ENCODE measurements around the gene EFHC1. TPM values are rescaled to one million over a fixed set of nuclear protein-coding genes. Genes with fewer than 3 reads are reported as not detected.

The EFHC1 gene
- total and polyA plus RNA-seq, 2 of the 13 experiments (the other 11 are each of a cell fraction or from before 2014, with no cell fraction given), result 23.4 to 29.5 TPM

- Histone ChIP-seq H3K4me1 (ENCODE audit: insufficient read depth, low read length) (peaks cover 23% of the 10 kb centered on the region), H3K4me2 (ENCODE audit: low read depth, low read length) (no peak overlapping the region), H2AFZ (ENCODE audit: low read length) (no peak overlapping the region), H3K27me3 (ENCODE audit: control insufficient read depth in 1 of 2, insufficient read depth in 2 of 2, low read length in 2 of 2) (no peaks in the 10 kb centered on the region), H3K4me3 (replicated peaks in 1 of 3; ENCODE audit: insufficient read depth in 1 of 3, low read depth in 2 of 3, low read length in 3 of 3) (no peak overlapping the region), H3K9ac (ENCODE audit: insufficient read depth, low read depth, low read length) (no peak overlapping the region), H3K9me3 (ENCODE audit: low read length) (no peaks in the 10 kb centered on the region), H4K20me1 (ENCODE audit: insufficient read depth, low read length) (peaks cover 11% of the 10 kb centered on the region), H3K27ac (ENCODE audit: extremely low read length, insufficient read depth, low read length) (no peak overlapping the region), H3K36me3 (replicated peaks in 1 of 2; ENCODE audit: control insufficient read depth in 1 of 2, insufficient read depth in 2 of 2, low read length in 2 of 2) (peaks cover 3 to 12% of the 10 kb centered on the region in 2 experiments; a peak in 4 of 5 replicates), H3K79me2 (ENCODE audit: insufficient read depth, low read length) (peaks cover 36% of the 10 kb centered on the region)
- no peak for DNase-seq (ENCODE audit: low spot score)
- ChIA-PET POLR2A (no interaction called here), CTCF (ENCODE audit: low intra/inter-chr PET ratio, low total read pairs) (no interaction called here)
- BruUV-seq (replicated peaks), result no TSS peak
- intact Hi-C loops (cut with micrococcal nuclease; ENCODE audit: unreplicated experiment), result no loop called here
- 97% methylated on average over 4 of the region's 4 CpGs for WGBS (ENCODE audit: low lambda C conversion rate)
- ATAC-seq, result no peak
- in situ Hi-C loops (cut with HindIII; ENCODE audit: extremely low pct_ligation_motif_present, low pct_unique_long_range_greater_than_20kb), result no loop called here
- no peak for FAIRE-seq
- TF ChIP-seq NR3C1 (CRISPR knock-in tag; IDR thresholded peaks at IDR 0.05), result no peak
- no peak for TF ChIP-seq REXO4 (CRISPR knock-in tag; IDR thresholded peaks at IDR 0.05; ENCODE audit: borderline replicate concordance)
- no peak for TF ChIP-seq JARID2 (CRISPR knock-in tag; IDR thresholded peaks at IDR 0.05; ENCODE audit: insufficient replicate concordance)
- TF ChIP-seq POLR2AphosphoS2 (IDR thresholded peaks at IDR 0.05; ENCODE audit: low read depth, low read length), result no peak
- TF ChIP-seq ZNF264 (CRISPR knock-in tag; IDR thresholded peaks at IDR 0.05), result no peak
- no peak for TF ChIP-seq ZIK1 (CRISPR knock-in tag; IDR thresholded peaks at IDR 0.05; ENCODE audit: borderline replicate concordance, low read depth)
- TF ChIP-seq ZNF230 (CRISPR knock-in tag; IDR thresholded peaks at IDR 0.05), result no peak
- TF ChIP-seq ZNF138 (CRISPR knock-in tag; IDR thresholded peaks at IDR 0.05; ENCODE audit: low read depth), result no peak
- TF ChIP-seq HOMEZ (CRISPR knock-in tag; IDR thresholded peaks at IDR 0.05; ENCODE audit: low read depth), result no peak
- TF ChIP-seq ZNF567 (CRISPR knock-in tag; IDR thresholded peaks at IDR 0.05; ENCODE audit: borderline replicate concordance), result no peak
- TF ChIP-seq JUN (CRISPR knock-in tag; IDR thresholded peaks at IDR 0.05), result no peak
- TF ChIP-seq NCOR1 (IDR thresholded peaks at IDR 0.05; ENCODE audit: borderline replicate concordance, low read length), result no peak
- no peak for TF ChIP-seq JDP2 (CRISPR knock-in tag; IDR thresholded peaks at IDR 0.05; ENCODE audit: borderline replicate concordance)
- no peak for TF ChIP-seq ZNF10 (CRISPR knock-in tag; IDR thresholded peaks at IDR 0.05; ENCODE audit: borderline replicate concordance, low read depth)
Observed at GRCh38 chr6:52381249-52381648, 38.9 kb upstream of the EFHC1 start.
